Measurements from ENCODE around the gene SHH. TPM values are rescaled to one million over a fixed set of nuclear protein-coding genes. Genes with fewer than 3 reads are reported as not detected.
A peak's percentile ranks its signal among the peaks of the same experiment; 100 is the strongest.

SHH gene
- polyA plus RNA-seq, 3 donors, result not detected

GRCh38 chr7:155770241-155770640 lies 42.0 kb downstream of the SHH start:
- H3K36me3 ChIP-seq (replicated peaks in 1 of 2; ENCODE audit: control insufficient read depth in 1 of 2, insufficient read depth in 2 of 2, low read length in 2 of 2), result peaks cover 74 to 94% of the 10 kb centered on the region in 2 donors
- no peak overlapping the region for H3K4me2 ChIP-seq (replicated peaks; ENCODE audit: extremely low read depth, low read length, poor library complexity, severe bottlenecking)
- Mint-ChIP-seq H3K36me3 (peaks cover 83 to 89% of the 10 kb centered on the region in 2 donors), H3K27me3 (ENCODE audit: low read depth in 3 of 3) (no peaks in the 10 kb centered on the region), H3K4me3 (no peak overlapping the region), H3K9me3 (no peaks in the 10 kb centered on the region), H3K4me1 (peaks cover 15% of the 10 kb centered on the region), H3K27ac (no peak overlapping the region)
- TF ChIP-seq CTCF (IDR thresholded peaks at IDR 0.05), result no peak
- H3K27ac ChIP-seq (ENCODE audit: low read depth in 1 of 2, low read length in 2 of 2), result no peak overlapping the region
- peaks cover 48% of the 10 kb centered on the region for H3K79me2 ChIP-seq (ENCODE audit: insufficient read depth, low read length)
- DNase-seq, result no peak
- no peaks in the 10 kb centered on the region for H3K9me3 ChIP-seq (replicated peaks in 1 of 2; ENCODE audit: control insufficient read depth in 1 of 2, insufficient read depth in 1 of 2, low read length in 2 of 2)
- 86% methylated on average over 4 of the region's 6 CpGs for WGBS (ENCODE audit: insufficient coverage)
- no peaks in the 10 kb centered on the region for H3K27me3 ChIP-seq (ENCODE audit: control insufficient read depth in 2 of 2, insufficient read depth in 2 of 2, low read length in 2 of 2)
- no peak overlapping the region for H3K4me3 ChIP-seq (replicated peaks in 1 of 3; ENCODE audit: low read depth in 2 of 3, low read length in 3 of 3)
- H4K20me1 ChIP-seq (ENCODE audit: insufficient read depth, low read length), result peaks cover 85% of the 10 kb centered on the region
- no peak overlapping the region for H3K9ac ChIP-seq (ENCODE audit: insufficient read depth, low read length, poor library complexity, severe bottlenecking)
- no peak overlapping the region for H2AFZ ChIP-seq (ENCODE audit: insufficient read depth, low read depth, low read length, poor library complexity, severe bottlenecking)
- peaks cover 16 to 19% of the 10 kb centered on the region in 2 donors for H3K4me1 ChIP-seq (ENCODE audit: control insufficient read depth in 1 of 2, insufficient read depth in 2 of 2, low read length in 2 of 2)
- intact Hi-C loops (cut with micrococcal nuclease), result no loop called here

GRCh38 chr7:155769701-155770100 lies 42.6 kb downstream of the SHH start:
- peaks cover 74 to 94% of the 10 kb centered on the region in 2 donors for H3K36me3 ChIP-seq (replicated peaks in 1 of 2; ENCODE audit: control insufficient read depth in 1 of 2, insufficient read depth in 2 of 2, low read length in 2 of 2)
- H3K9ac ChIP-seq (ENCODE audit: insufficient read depth, low read length, poor library complexity, severe bottlenecking), result no peak overlapping the region
- peaks cover 54% of the 10 kb centered on the region for H3K79me2 ChIP-seq (ENCODE audit: insufficient read depth, low read length)
- intact Hi-C loops (cut with micrococcal nuclease), result loop anchor here (2.0 to 10.0 kb wide), 2 partner anchors 171 to 845 kb away; no protein-coding TSS in a partner anchor
- H3K4me2 ChIP-seq (replicated peaks; ENCODE audit: extremely low read depth, low read length, poor library complexity, severe bottlenecking), result no peak overlapping the region
- no peak overlapping the region for H3K4me3 ChIP-seq (replicated peaks in 1 of 3; ENCODE audit: low read depth in 2 of 3, low read length in 3 of 3)
- no peak for DNase-seq
- Mint-ChIP-seq H3K4me3 (no peak overlapping the region), H3K9me3 (no peaks in the 10 kb centered on the region), H3K27ac (peak overlapping the region in 1 of 7 donors; percentile 26), H3K36me3 (peaks cover 83 to 89% of the 10 kb centered on the region in 2 donors), H3K4me1 (peaks cover 17% of the 10 kb centered on the region), H3K27me3 (ENCODE audit: low read depth in 3 of 3) (no peaks in the 10 kb centered on the region)
- H4K20me1 ChIP-seq (ENCODE audit: insufficient read depth, low read length), result peaks cover 87% of the 10 kb centered on the region
- H3K27ac ChIP-seq (ENCODE audit: low read depth in 1 of 2, low read length in 2 of 2), result no peak overlapping the region
- H2AFZ ChIP-seq (ENCODE audit: insufficient read depth, low read depth, low read length, poor library complexity, severe bottlenecking), result no peak overlapping the region
- peaks cover 19 to 22% of the 10 kb centered on the region in 2 donors for H3K4me1 ChIP-seq (ENCODE audit: control insufficient read depth in 1 of 2, insufficient read depth in 2 of 2, low read length in 2 of 2)
- 59% methylated on average over 6 of the region's 6 CpGs for WGBS (ENCODE audit: insufficient coverage)
- no peaks in the 10 kb centered on the region for H3K9me3 ChIP-seq (replicated peaks in 1 of 2; ENCODE audit: control insufficient read depth in 1 of 2, insufficient read depth in 1 of 2, low read length in 2 of 2)
- TF ChIP-seq CTCF (IDR thresholded peaks at IDR 0.05), result no peak
- no peaks in the 10 kb centered on the region for H3K27me3 ChIP-seq (ENCODE audit: control insufficient read depth in 2 of 2, insufficient read depth in 2 of 2, low read length in 2 of 2)
